H9 (cell line): ENCODE measurements around the gene SPPL3. TPM values are rescaled to one million over a fixed set of nuclear protein-coding genes. Genes with fewer than 3 reads are reported as not detected.

Experiments used
- DNase-seq: peaks from one replicate; pipeline ENCODE4 v3.0.0-alpha.2; 2017
- H2AFZ ChIP-seq: one replicate; pipeline ENCODE4 v1.6.1; 2013; ENCODE audit warnings: mild to moderate bottlenecking, low read length, control low read depth, moderate library complexity
- H2AK5ac ChIP-seq: 2 replicates; pipeline ENCODE4 v1.6.1; 2013; ENCODE audit warnings: low read length, control low read depth, mixed read lengths; ENCODE audit not compliant: insufficient read length
- H2BK120ac ChIP-seq: one replicate; pipeline ENCODE4 v1.6.1; 2013; ENCODE audit warnings: low read depth, mild to moderate bottlenecking, low read length, control low read depth, inconsistent platforms; ENCODE audit not compliant: poor library complexity, severe bottlenecking
- H2BK12ac ChIP-seq: 2 replicates; pipeline ENCODE4 v1.6.1; 2013; ENCODE audit warnings: low read length, control low read depth, mixed read lengths, low read depth; ENCODE audit not compliant: insufficient read length
- H2BK15ac ChIP-seq: 2 replicates; pipeline ENCODE4 v1.6.1; 2013; ENCODE audit warnings: low read depth, low read length, control low read depth
- H2BK20ac ChIP-seq: one replicate; pipeline ENCODE4 v1.6.1; 2013; ENCODE audit warnings: low read depth, mild to moderate bottlenecking, low read length, control low read depth, inconsistent platforms; ENCODE audit not compliant: poor library complexity, severe bottlenecking
- H2BK5ac ChIP-seq: 2 replicates; pipeline ENCODE4 v1.6.1; 2013; ENCODE audit warnings: low read length, control low read depth, mixed read lengths; ENCODE audit not compliant: insufficient read length
- H3K14ac ChIP-seq: 2 replicates; pipeline ENCODE4 v1.6.1; 2013; ENCODE audit warnings: low read length, control low read depth; ENCODE audit not compliant: insufficient read depth
- H3K18ac ChIP-seq: 2 replicates; pipeline ENCODE4 v1.6.1; 2013; ENCODE audit warnings: low read depth, mild to moderate bottlenecking, mixed read lengths, low read length, control low read depth; ENCODE audit not compliant: insufficient read length
- H3K23ac ChIP-seq: 2 replicates; pipeline ENCODE4 v1.6.1; 2013; ENCODE audit warnings: low read length, control low read depth, mixed read lengths, low read depth; ENCODE audit not compliant: insufficient read length
- H3K23me2 ChIP-seq: 2 replicates; pipeline ENCODE4 v1.6.1; 2013; ENCODE audit warnings: low read depth, mild to moderate bottlenecking, mixed read lengths, low read length, control low read depth; ENCODE audit not compliant: insufficient read length, poor library complexity, severe bottlenecking
- H3K27ac ChIP-seq: 2 replicates; pipeline ENCODE4 v1.5.1; 2013; ENCODE audit warnings: low read length, control low read depth, mixed read lengths, low read depth; ENCODE audit not compliant: insufficient read length
- H3K27me3 ChIP-seq: 2 replicates; pipeline ENCODE4 v1.6.1; 2013; ENCODE audit warnings: low read length, control low read depth, inconsistent platforms; ENCODE audit not compliant: insufficient read depth
- H3K4ac ChIP-seq: 2 replicates; pipeline ENCODE4 v1.6.1; 2013; ENCODE audit warnings: low read depth, mild to moderate bottlenecking, control low read depth, inconsistent platforms, low read length, moderate library complexity
- H3K4me1 ChIP-seq: 2 replicates; pipeline ENCODE4 v1.6.1; 2013; ENCODE audit warnings: low read length, control low read depth, inconsistent platforms; ENCODE audit not compliant: insufficient read depth
- H3K4me2 ChIP-seq: 2 replicates; pipeline ENCODE4 v1.6.1; 2013; ENCODE audit warnings: low read length, control low read depth, mixed read lengths; ENCODE audit not compliant: insufficient read length, insufficient read depth
- H3K56ac ChIP-seq: 2 replicates; pipeline ENCODE4 v1.6.1; 2013; ENCODE audit warnings: low read depth, mild to moderate bottlenecking, mixed read lengths, low read length, control low read depth; ENCODE audit not compliant: insufficient read length
- H3K79me1 ChIP-seq: 2 replicates; pipeline ENCODE4 v1.6.1; 2013; ENCODE audit warnings: low read depth, mild to moderate bottlenecking, moderate library complexity, low read length, control low read depth, inconsistent platforms; ENCODE audit not compliant: insufficient read depth, poor library complexity, severe bottlenecking
- H3K79me2 ChIP-seq: 2 replicates; pipeline ENCODE4 v1.6.1; 2013; ENCODE audit warnings: low read length, control low read depth, inconsistent platforms; ENCODE audit not compliant: insufficient read depth
- H3K9ac ChIP-seq: 2 replicates; pipeline ENCODE4 v1.6.1; 2013; ENCODE audit warnings: low read length, control low read depth, mixed read lengths; ENCODE audit not compliant: insufficient read length; ENCODE audit errors: extremely low read depth
- H3K9me3 ChIP-seq: one replicate; pipeline ENCODE4 v1.6.1; 2013; ENCODE audit warnings: low read depth, low read length, inconsistent platforms; ENCODE audit not compliant: control insufficient read depth
- H3T11ph ChIP-seq: one replicate; pipeline ENCODE4 v1.6.1; 2013; ENCODE audit warnings: mild to moderate bottlenecking, low read length, control low read depth, inconsistent platforms
- H4K20me1 ChIP-seq: one replicate; pipeline ENCODE4 v1.6.1; 2013; ENCODE audit not compliant: control insufficient read depth, insufficient read length, insufficient read depth
- H4K5ac ChIP-seq: 2 replicates; pipeline ENCODE4 v1.6.1; 2013; ENCODE audit warnings: low read depth, mild to moderate bottlenecking, mixed read lengths, low read length, control low read depth; ENCODE audit not compliant: insufficient read length
- H4K8ac ChIP-seq: replicated peaks from 2 replicates; pipeline ENCODE4 v1.6.1; 2013; ENCODE audit warnings: low read length, control low read depth, mixed read lengths, low read depth; ENCODE audit not compliant: insufficient read length
- H4K91ac ChIP-seq: 2 replicates; pipeline ENCODE4 v1.6.1; 2013; ENCODE audit warnings: low read depth, mild to moderate bottlenecking, moderate library complexity, mixed read lengths, low read length, control low read depth; ENCODE audit not compliant: insufficient read length
- H3K27ac Mint-ChIP-seq, 3 experiments: 2 replicates in 2 of 3; 3 replicates in 1 of 3; pipeline ENCODE4 v1.8.0; 2020 to 2021; ENCODE audit warnings: mixed read lengths in 3 of 3, mild to moderate bottlenecking in 1 of 3, moderate library complexity in 1 of 3
- H3K27me3 Mint-ChIP-seq: 2 replicates; pipeline ENCODE4 v1.8.0; 2021; ENCODE audit warnings: low read depth, mild to moderate bottlenecking, moderate library complexity, mixed read lengths
- H3K36me3 Mint-ChIP-seq, 3 experiments: 2 replicates in 2 of 3; 3 replicates in 1 of 3; pipeline ENCODE4 v1.8.0; 2020 to 2021; ENCODE audit warnings: low read depth in 3 of 3, mixed read lengths in 3 of 3; ENCODE audit not compliant: insufficient read depth in 1 of 3
- H3K4me1 Mint-ChIP-seq, 2 experiments: 2 replicates each; pipeline ENCODE4 v1.8.0; 2020; ENCODE audit warnings: mixed read lengths in 2 of 2
- H3K4me3 Mint-ChIP-seq, 2 experiments: 2 replicates in 1 of 2; 3 replicates in 1 of 2; pipeline ENCODE4 v1.8.0; 2020 to 2021; ENCODE audit warnings: mild to moderate bottlenecking in 2 of 2, mixed read lengths in 2 of 2, moderate library complexity in 1 of 2
- H3K9me3 Mint-ChIP-seq, 2 experiments: 2 replicates in 1 of 2; 3 replicates in 1 of 2; pipeline ENCODE4 v1.8.0; 2020; ENCODE audit warnings: mild to moderate bottlenecking in 2 of 2, mixed read lengths in 2 of 2, moderate library complexity in 1 of 2
- WGBS: extraction: QIAGEN DNeasy Blood & Tissue Kit; methylation state at CpG from one replicate; pipeline ENCODE4 v1.1.7; 2013; ENCODE audit warnings: missing lambda C conversion rate, low lambda C conversion rate, mixed read lengths; ENCODE audit not compliant: insufficient read length; ENCODE audit errors: extremely low coverage; 5-methylcytosine and 5-hydroxymethylcytosine counted together
- total RNA-seq: library from RNA; stranded (reverse); gene quantifications from 2 replicates; pipeline ENCODE4 v1.2.1, GENCODE V29; 2021
- TF ChIP-seq, protein P1 (sequence below): fragments of 200-600 bp; sonication (generic); conservative IDR thresholded peaks from 3 replicates; pipeline ENCODE4 v1.8.0; 2021; ENCODE audit warnings: antibody characterized with exemption, mild to moderate bottlenecking

The SPPL3 gene
- total RNA-seq, 1 experiment from 2014 or later: 46.3 TPM

DNA sequence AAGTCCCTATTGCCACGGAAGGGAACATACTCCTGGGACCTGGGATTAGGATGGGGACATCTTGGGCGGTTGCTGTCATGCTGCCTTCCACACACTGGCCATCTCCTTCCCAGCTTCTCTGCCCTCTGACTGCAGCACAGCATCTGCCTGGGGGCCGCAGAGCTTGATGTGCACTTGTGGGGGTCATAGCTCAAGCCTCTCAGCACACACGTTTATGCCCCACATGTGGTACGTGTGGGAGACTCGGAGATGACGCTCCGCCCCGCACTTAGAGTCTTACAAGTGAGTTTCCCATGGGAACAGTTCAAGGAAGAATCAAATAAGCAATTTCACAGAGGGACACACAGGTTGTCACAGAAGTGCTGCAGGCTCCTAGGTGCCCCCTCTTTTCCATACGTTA lies 169.9 kb downstream of the SPPL3 start:
- TF ChIP-seq, protein P1, sequence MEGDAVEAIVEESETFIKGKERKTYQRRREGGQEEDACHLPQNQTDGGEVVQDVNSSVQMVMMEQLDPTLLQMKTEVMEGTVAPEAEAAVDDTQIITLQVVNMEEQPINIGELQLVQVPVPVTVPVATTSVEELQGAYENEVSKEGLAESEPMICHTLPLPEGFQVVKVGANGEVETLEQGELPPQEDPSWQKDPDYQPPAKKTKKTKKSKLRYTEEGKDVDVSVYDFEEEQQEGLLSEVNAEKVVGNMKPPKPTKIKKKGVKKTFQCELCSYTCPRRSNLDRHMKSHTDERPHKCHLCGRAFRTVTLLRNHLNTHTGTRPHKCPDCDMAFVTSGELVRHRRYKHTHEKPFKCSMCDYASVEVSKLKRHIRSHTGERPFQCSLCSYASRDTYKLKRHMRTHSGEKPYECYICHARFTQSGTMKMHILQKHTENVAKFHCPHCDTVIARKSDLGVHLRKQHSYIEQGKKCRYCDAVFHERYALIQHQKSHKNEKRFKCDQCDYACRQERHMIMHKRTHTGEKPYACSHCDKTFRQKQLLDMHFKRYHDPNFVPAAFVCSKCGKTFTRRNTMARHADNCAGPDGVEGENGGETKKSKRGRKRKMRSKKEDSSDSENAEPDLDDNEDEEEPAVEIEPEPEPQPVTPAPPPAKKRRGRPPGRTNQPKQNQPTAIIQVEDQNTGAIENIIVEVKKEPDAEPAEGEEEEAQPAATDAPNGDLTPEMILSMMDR: no peak
- no peak overlapping the region for H4K5ac ChIP-seq
- WGBS: no CpG with 5 or more reads among the region's 10 CpGs
- H3K27ac ChIP-seq: no peak overlapping the region
- no peak overlapping the region for H4K8ac ChIP-seq
- Mint-ChIP-seq H3K27ac (no peak overlapping the region), H3K36me3 (peaks cover 12 to 29% (median 25%) of the 10 kb centered on the region in 3 experiments), H3K9me3 (peaks cover 7 to 10% of the 10 kb centered on the region in 2 experiments; a peak in 2 of 5 replicates), H3K27me3 (no peaks in the 10 kb centered on the region), H3K4me3 (no peak overlapping the region; a peak in 1 of 5 replicates), H3K4me1 (no peaks in the 10 kb centered on the region)
- H3T11ph ChIP-seq: no peak overlapping the region
- H3K23me2 ChIP-seq: no peaks in the 10 kb centered on the region
- H2BK15ac ChIP-seq: no peak overlapping the region
- no peak overlapping the region for H3K4ac ChIP-seq
- H3K18ac ChIP-seq: no peak overlapping the region
- H3K4me2 ChIP-seq: no peak overlapping the region
- no peaks in the 10 kb centered on the region for H3K9me3 ChIP-seq
- H2BK12ac ChIP-seq: no peak overlapping the region
- no peaks in the 10 kb centered on the region for H4K20me1 ChIP-seq
- no peaks in the 10 kb centered on the region for H3K79me1 ChIP-seq
- H2BK5ac ChIP-seq: no peak overlapping the region
- H3K27me3 ChIP-seq: no peaks in the 10 kb centered on the region
- H3K9ac ChIP-seq: no peak overlapping the region
- DNase-seq: no peak
- no peaks in the 10 kb centered on the region for H3K4me1 ChIP-seq
- H2AFZ ChIP-seq: no peak overlapping the region
- H3K23ac ChIP-seq: no peak overlapping the region
- no peak overlapping the region for H2AK5ac ChIP-seq
- H4K91ac ChIP-seq: no peak overlapping the region
- H3K14ac ChIP-seq: no peak overlapping the region
- H3K56ac ChIP-seq: no peak overlapping the region
- no peak overlapping the region for H2BK120ac ChIP-seq
- no peaks in the 10 kb centered on the region for H3K79me2 ChIP-seq
- no peak overlapping the region for H2BK20ac ChIP-seq
